GM19240 (cell line): Measurements from ENCODE around the gene FBXL13.
"Not testable (repeated sequence)": the region's sequence is repeated elsewhere in the genome, so short reads cannot be mapped to it uniquely, and the experiment has no call there.

Experiments used
- DNase-seq: peaks from one replicate; pipeline ENCODE4 v3.0.0; 2011; ENCODE audit warnings: low spot score; ENCODE audit not compliant: insufficient read length

Gene FBXL13

GRCh38 chr7:102769657-102770192 lies 304.9 kb downstream of the FBXL13 start:
- not testable (repeated sequence) for DNase-seq

DNA sequence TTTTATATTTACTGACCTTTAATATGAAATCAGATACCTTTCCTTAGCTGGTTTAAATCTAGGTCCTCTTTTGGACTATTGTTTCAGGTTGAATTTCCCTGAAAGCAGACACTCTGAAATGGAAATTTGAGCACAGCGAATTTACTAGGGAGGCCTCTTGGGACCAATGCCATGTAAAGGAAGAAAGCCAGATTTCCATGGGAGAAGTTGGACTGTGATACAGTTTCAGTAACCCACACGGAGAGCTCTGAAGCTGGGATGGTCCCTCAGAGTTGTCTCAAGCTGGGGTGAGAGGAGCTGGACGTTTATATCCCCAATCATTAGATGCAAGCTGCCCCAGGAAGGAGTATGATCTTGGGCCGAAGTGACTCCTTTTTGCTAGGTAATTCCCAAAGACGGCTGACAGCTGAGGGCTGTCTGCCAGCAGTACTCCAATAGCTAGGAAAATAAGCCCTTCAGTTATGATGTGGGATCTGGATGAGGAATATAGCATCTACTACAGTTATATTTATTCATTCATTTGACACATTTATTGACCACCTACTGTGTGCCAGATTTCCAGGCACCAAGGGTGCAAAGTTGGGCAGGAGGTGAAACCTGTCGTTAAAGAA lies 311.2 kb downstream of the FBXL13 start:
- DNase-seq = not testable (repeated sequence)
